Dendritic cell treated with granulocyte-macrophage colony-stimulating factor and Interleukin-4, amounts not matched to agents 40 ng/mL and 50 ng/mL, for 4 days (primary cell): ENCODE data around the gene ZNF576.
A peak's percentile ranks its signal among the peaks of the same experiment; 100 is the strongest.
"Not testable (repeated sequence)": the region's sequence is repeated elsewhere in the genome, so short reads cannot be mapped to it uniquely, and the experiment has no call there.

Experiments
- H3K27ac Mint-ChIP-seq: one replicate; pipeline ENCODE4 v1.8.0; 2022; ENCODE audit warnings: mild to moderate bottlenecking, mixed read lengths
- H3K27me3 Mint-ChIP-seq: one replicate; pipeline ENCODE4 v1.8.0; 2022; ENCODE audit warnings: mild to moderate bottlenecking, mixed read lengths
- H3K36me3 Mint-ChIP-seq: one replicate; pipeline ENCODE4 v1.8.0; 2022; ENCODE audit warnings: low read depth, mixed read lengths
- H3K4me1 Mint-ChIP-seq: one replicate; pipeline ENCODE4 v1.8.0; 2022; ENCODE audit warnings: low read depth, mixed read lengths
- H3K4me3 Mint-ChIP-seq: one replicate; pipeline ENCODE4 v1.8.0; 2022; ENCODE audit warnings: mild to moderate bottlenecking, moderate library complexity, mixed read lengths
- H3K9me3 Mint-ChIP-seq: one replicate; pipeline ENCODE4 v1.8.0; 2022; ENCODE audit warnings: mixed read lengths
- intact Hi-C: fragments of 100-400 bp; cut with micrococcal nuclease; formaldehyde crosslinking; loops from one replicate; pipeline ENCODE4 v1.15.0; 2022

Gene ZNF576

GRCh38 chr19:43584484-43584883 is 11.9 kb upstream of the ZNF576 start:
- peaks cover 28% of the 10 kb centered on the region for H3K36me3 Mint-ChIP-seq
- H3K4me3 Mint-ChIP-seq, result no peak overlapping the region
- no peaks in the 10 kb centered on the region for H3K9me3 Mint-ChIP-seq
- H3K27me3 Mint-ChIP-seq, result no peaks in the 10 kb centered on the region
- peaks cover 30% of the 10 kb centered on the region for H3K4me1 Mint-ChIP-seq
- peak overlapping the region; percentile 77 for H3K27ac Mint-ChIP-seq
- intact Hi-C loops, result no loop called here

GRCh38 chr19:43586346-43586745 is 10.0 kb upstream of the ZNF576 start:
- no peak overlapping the region for H3K27ac Mint-ChIP-seq
- H3K4me3 Mint-ChIP-seq, result no peak overlapping the region
- H3K4me1 Mint-ChIP-seq, result peaks cover 32% of the 10 kb centered on the region
- intact Hi-C loops, result no loop called here
- no peaks in the 10 kb centered on the region for H3K9me3 Mint-ChIP-seq
- H3K36me3 Mint-ChIP-seq, result peaks cover 45% of the 10 kb centered on the region
- H3K27me3 Mint-ChIP-seq, result no peaks in the 10 kb centered on the region

GRCh38 chr19:43587029-43587428 is 9.4 kb upstream of the ZNF576 start:
- H3K4me1 Mint-ChIP-seq, result peaks cover 32% of the 10 kb centered on the region
- H3K4me3 Mint-ChIP-seq, intact Hi-C loops, H3K27ac Mint-ChIP-seq, H3K27me3 Mint-ChIP-seq, H3K9me3 Mint-ChIP-seq: not testable (repeated sequence)
- H3K36me3 Mint-ChIP-seq, result peaks cover 52% of the 10 kb centered on the region

DNA sequence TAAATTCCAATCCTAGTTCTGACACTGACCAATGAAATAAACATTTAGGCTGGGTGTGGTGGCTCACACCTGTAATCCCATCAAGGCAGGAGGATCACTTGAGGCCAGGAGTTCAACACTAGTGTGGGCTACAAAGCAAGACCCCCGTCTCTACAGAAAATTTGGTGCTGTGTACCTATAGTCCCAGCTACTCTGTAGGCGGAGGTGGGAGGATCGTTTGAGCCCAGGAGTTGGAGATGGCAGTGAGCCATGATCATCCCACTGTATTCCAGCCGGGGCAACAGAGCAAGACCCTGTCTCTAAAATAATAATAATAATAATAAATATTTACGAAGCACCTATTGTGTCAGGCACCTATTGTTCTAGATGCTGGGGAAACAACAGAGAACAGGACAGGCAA is 7.1 kb upstream of the ZNF576 start:
- H3K4me1 Mint-ChIP-seq, result peaks cover 41% of the 10 kb centered on the region
- H3K27me3 Mint-ChIP-seq, result no peaks in the 10 kb centered on the region
- intact Hi-C loops, result no loop called here
- no peaks in the 10 kb centered on the region for H3K9me3 Mint-ChIP-seq
- no peak overlapping the region for H3K4me3 Mint-ChIP-seq
- no peak overlapping the region for H3K27ac Mint-ChIP-seq
- H3K36me3 Mint-ChIP-seq, result peaks cover 74% of the 10 kb centered on the region

GRCh38 chr19:43589678-43590077 is 6.7 kb upstream of the ZNF576 start:
- Mint-ChIP-seq H3K4me1 (peaks cover 36% of the 10 kb centered on the region), H3K9me3 (no peaks in the 10 kb centered on the region), H3K36me3 (peaks cover 75% of the 10 kb centered on the region), H3K27me3 (no peaks in the 10 kb centered on the region), H3K27ac (no peak overlapping the region), H3K4me3 (no peak overlapping the region)
- intact Hi-C loops, result loop anchor here (10.0 kb wide), 1 partner anchor 145 kb away; no protein-coding TSS in a partner anchor

DNA sequence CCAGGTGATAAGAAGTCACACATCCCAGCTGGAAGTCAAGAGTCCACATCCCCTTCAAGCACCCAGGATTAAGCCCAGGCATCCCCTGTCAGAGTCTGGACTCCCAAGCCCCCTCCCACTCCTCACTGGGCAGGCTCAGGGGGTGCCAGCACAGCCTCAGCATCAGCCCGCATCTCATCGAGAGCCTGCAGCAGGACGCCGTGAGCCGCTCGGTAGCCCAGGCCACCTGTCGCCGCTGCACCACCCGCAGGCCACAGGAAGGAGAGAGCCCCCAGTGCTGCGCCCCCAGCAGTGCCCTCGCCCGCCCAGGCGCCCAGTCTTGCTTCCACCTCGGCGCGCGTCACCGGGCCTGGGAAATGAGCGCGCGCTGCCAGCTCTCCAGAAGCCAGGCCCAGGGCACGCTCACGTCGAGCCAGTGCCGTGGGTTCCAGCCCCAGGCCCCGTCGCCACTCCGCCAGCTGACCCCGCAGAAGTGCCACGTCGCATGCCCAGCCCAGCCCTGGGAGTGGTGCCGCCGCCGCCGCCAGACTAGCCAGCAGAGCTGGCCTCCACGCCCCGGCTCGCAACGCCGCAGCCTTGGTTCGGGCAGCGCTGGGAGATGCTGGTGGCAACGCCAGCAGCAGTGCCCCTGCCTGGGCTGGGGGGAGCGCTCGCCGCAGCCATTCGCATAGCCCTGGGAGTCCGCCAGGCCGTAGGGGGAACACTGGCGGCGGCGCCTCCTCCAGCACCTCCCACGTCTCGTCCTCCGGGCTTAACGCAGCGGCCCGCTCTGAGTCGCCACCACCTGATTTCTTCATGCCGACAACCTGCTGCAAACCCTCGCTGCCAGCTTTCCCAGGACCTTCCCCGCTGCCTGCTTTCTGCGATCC is 4.3 kb upstream of the ZNF576 start:
- Mint-ChIP-seq H3K36me3 (peaks cover 78% of the 10 kb centered on the region), H3K27ac (no peak overlapping the region), H3K4me3 (no peak overlapping the region), H3K9me3 (no peaks in the 10 kb centered on the region), H3K27me3 (no peaks in the 10 kb centered on the region), H3K4me1 (peaks cover 32% of the 10 kb centered on the region)
- intact Hi-C loops, result loop anchor here (10.0 kb wide), 1 partner anchor 147 kb away; no protein-coding TSS in a partner anchor

- intact Hi-C loops, result loop anchor here (10.0 kb wide), 1 partner anchor 148 kb away; no protein-coding TSS in a partner anchor
- Mint-ChIP-seq H3K9me3 (no peaks in the 10 kb centered on the region), H3K27me3 (no peaks in the 10 kb centered on the region), H3K27ac (no peak overlapping the region), H3K4me3 (no peak overlapping the region), H3K36me3 (peaks cover 78% of the 10 kb centered on the region), H3K4me1 (peaks cover 39% of the 10 kb centered on the region)
Observed at GRCh38 chr19:43592800-43593350, 3.5 kb upstream of the ZNF576 start.

DNA sequence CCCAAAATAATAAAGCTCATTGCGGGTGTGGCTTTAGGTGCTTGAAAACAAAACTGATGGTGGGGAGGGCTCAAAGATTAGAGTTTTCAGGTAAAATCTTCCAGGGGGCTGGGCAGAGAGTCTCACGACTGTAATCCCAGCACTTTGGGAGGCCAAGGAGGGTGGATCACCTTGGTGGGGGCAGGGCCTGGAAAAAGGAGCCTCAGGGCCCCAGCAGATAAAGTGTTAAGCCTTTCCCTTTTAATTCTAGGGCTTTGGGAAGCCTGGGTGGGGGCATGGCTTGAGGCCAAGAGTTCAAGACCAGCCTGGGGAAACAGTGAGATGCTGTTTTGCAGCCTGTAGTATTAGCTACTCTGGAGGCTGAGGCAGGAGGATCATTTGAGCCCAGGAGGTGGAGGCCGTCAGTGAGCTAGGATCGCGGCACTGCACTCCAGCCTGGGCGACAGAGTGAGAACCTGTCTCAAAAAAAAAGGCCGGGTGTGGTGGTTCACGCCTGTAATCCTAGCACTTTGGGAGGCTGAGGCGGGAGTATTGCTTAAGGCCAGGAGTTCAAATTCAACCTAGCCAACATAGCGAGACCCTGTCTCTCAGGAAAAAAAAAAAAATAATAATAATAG is 2.2 kb upstream of the ZNF576 start:
- Mint-ChIP-seq H3K9me3 (no peaks in the 10 kb centered on the region), H3K27ac (peak overlapping the region; percentile 98), H3K4me3 (peak overlapping the region; percentile 50), H3K4me1 (peaks cover 52% of the 10 kb centered on the region), H3K27me3 (no peaks in the 10 kb centered on the region), H3K36me3 (peaks cover 80% of the 10 kb centered on the region)
- intact Hi-C loops, result loop anchor here (10.0 kb wide), 1 partner anchor 149 kb away; no protein-coding TSS in a partner anchor

- Mint-ChIP-seq H3K4me3 (peak overlapping the region; percentile 90), H3K27ac (peak overlapping the region; percentile 98), H3K9me3 (no peaks in the 10 kb centered on the region), H3K36me3 (peaks cover 80% of the 10 kb centered on the region), H3K4me1 (peaks cover 52% of the 10 kb centered on the region), H3K27me3 (no peaks in the 10 kb centered on the region)
- intact Hi-C loops, result loop anchor here (5.0 to 10.0 kb wide), 2 partner anchors 33 to 150 kb away; no protein-coding TSS in a partner anchor
Observed at GRCh38 chr19:43594710-43595604, 1.4 kb upstream of the ZNF576 start.

DNA sequence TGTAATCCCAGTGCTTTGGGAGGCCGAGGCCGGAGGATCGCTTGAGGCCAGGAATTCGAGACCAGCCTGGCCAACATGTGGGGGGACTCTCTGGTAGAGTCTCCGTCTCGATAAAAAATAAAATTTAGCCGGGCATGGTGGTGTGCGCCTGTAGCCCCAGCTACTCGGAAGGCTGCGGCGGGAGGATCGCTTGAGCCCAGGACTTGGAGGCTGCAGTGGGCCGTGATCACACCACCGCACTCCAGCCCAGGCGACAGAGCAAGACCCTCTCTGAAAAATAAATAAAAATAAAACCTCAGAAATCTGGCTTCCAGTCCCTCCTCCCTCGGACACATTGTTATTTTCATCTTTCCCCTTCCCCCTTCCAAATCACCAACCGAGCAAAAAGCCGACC is 793 bp upstream of the ZNF576 start:
- Mint-ChIP-seq H3K4me3 (peak overlapping the region; percentile 90), H3K4me1 (peaks cover 47% of the 10 kb centered on the region), H3K27ac (peak overlapping the region; percentile 98), H3K9me3 (no peaks in the 10 kb centered on the region), H3K36me3 (peaks cover 81% of the 10 kb centered on the region), H3K27me3 (no peaks in the 10 kb centered on the region)
- intact Hi-C loops, result loop anchor here (5.0 to 10.0 kb wide), 2 partner anchors 33 to 151 kb away; no protein-coding TSS in a partner anchor

DNA sequence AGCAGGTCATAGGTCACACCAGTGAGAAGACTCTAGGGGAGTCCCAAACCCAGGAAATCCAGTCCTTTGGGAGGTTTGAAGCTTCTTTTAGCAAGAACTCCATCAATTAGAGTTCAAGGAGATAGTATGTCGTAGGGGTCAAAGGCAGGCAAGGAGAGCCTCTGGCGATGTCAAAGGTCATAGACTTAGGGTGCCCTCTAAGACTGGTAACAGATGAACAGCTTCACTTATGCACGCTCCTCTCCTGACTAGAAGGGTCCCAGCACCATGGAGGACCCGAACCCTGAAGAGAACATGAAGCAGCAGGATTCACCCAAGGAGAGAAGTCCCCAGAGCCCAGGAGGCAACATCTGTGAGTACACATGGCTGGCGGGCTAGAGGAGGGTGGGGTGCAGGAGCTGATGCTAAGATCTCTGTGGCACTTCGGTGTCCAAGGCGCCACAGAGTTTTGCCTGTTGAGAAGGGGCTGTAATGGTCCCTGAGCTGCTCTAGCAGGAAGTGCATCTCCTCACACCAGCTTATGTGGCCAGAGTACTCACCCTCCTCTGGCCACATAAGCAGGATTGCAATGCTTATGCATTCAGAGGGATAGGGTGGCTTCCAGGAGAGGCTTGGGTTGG is 557 bp downstream of the ZNF576 start:
- Mint-ChIP-seq H3K27ac (peak overlapping the region; percentile 98), H3K27me3 (no peaks in the 10 kb centered on the region), H3K9me3 (no peaks in the 10 kb centered on the region), H3K4me1 (peaks cover 41% of the 10 kb centered on the region), H3K36me3 (peaks cover 79% of the 10 kb centered on the region), H3K4me3 (peak overlapping the region; percentile 90)
- intact Hi-C loops, result loop anchor here (1.0 to 10.0 kb wide), 5 partner anchors 22 to 152 kb away; partner anchors contain the start of genes ETHE1, PINLYP, XRCC1 and ZNF428

DNA sequence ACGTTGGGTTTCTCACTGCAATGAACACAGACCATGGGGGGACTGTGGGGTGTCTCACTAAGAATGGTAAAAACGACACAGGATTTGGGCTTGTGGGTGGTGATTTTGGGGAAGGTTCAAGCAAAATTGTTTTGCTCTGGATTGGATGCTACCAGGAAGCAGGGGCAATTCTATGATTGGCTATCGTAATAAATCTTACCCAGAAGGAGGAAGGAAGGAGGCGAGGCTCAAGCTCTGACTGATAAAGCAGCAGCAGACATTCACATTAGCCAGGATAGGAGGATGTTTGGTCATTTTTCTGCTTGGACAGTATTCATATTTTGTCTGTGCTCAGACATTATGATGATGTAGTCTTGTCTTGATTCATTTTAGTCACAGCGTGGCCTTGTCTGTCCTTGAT is 1.5 kb downstream of the ZNF576 start:
- Mint-ChIP-seq H3K9me3 (no peaks in the 10 kb centered on the region), H3K4me1 (peaks cover 41% of the 10 kb centered on the region), H3K27me3 (no peaks in the 10 kb centered on the region), H3K27ac (peak overlapping the region; percentile 98), H3K36me3 (peaks cover 77% of the 10 kb centered on the region), H3K4me3 (peak overlapping the region; percentile 90)
- intact Hi-C loops, result loop anchor here (2.0 to 10.0 kb wide), 3 partner anchors 36 to 153 kb away; partner anchors contain the start of gene ETHE1
